GM12878 (cell line): ENCODE results near the gene PHF21B. TPM values are rescaled to one million over a fixed set of nuclear protein-coding genes. Genes with fewer than 3 reads are reported as not detected.

Experiments
- ATF7 ChIP-seq: fragments of 450-650 bp; IDR thresholded peaks from 2 replicates; pipeline ENCODE4 v1.6.1; 2016; ENCODE audit warnings: low read depth, mild to moderate bottlenecking
- BCL3 ChIP-seq: IDR thresholded peaks from 2 replicates; pipeline ENCODE4 v1.6.1; 2011; ENCODE audit warnings: borderline replicate concordance, low read depth, mild to moderate bottlenecking, moderate library complexity, low read length; ENCODE audit not compliant: insufficient read depth, poor library complexity, severe bottlenecking
- BMI1 ChIP-seq: fragments of 450-650 bp; IDR thresholded peaks from 2 replicates; pipeline ENCODE4 v1.6.1; 2016; ENCODE audit warnings: mild to moderate bottlenecking, moderate library complexity, borderline replicate concordance
- CHD1 ChIP-seq: IDR thresholded peaks from 2 replicates; pipeline ENCODE4 v1.6.1; 2012; ENCODE audit warnings: low read depth, low read length, improper control_type of control experiment
- HSF1 ChIP-seq: fragments of 150-350 bp; IDR thresholded peaks from 2 replicates; pipeline ENCODE4 v1.6.1; 2014; ENCODE audit warnings: mild to moderate bottlenecking, low read depth, low read length
- JUNB ChIP-seq: IDR thresholded peaks from 2 replicates; pipeline ENCODE4 v1.6.1; 2016; ENCODE audit warnings: antibody characterized with exemption, mild to moderate bottlenecking
- MTA3 ChIP-seq: IDR thresholded peaks from 2 replicates; pipeline ENCODE4 v1.6.1; 2012; ENCODE audit warnings: low read length, inconsistent platforms, borderline replicate concordance
- NFXL1 ChIP-seq: fragments of 450-650 bp; IDR thresholded peaks from 2 replicates; pipeline ENCODE4 v1.6.1; 2017; ENCODE audit warnings: antibody characterized with exemption, mild to moderate bottlenecking, borderline replicate concordance
- NR2F1 ChIP-seq: fragments of 450-650 bp; conservative IDR thresholded peaks from 2 replicates; pipeline ENCODE4 v1.6.1; 2017; ENCODE audit warnings: mild to moderate bottlenecking
- PAX8 ChIP-seq: fragments of 450-650 bp; IDR thresholded peaks from 2 replicates; pipeline ENCODE4 v1.6.1; 2017; ENCODE audit warnings: mild to moderate bottlenecking, moderate library complexity
- RB1 ChIP-seq: fragments of 450-650 bp; formaldehyde crosslinking; IDR thresholded peaks from 2 replicates; pipeline ENCODE4 v1.6.1; 2017; ENCODE audit warnings: mild to moderate bottlenecking, borderline replicate concordance
- RELA ChIP-seq: fragments of 450-650 bp; IDR thresholded peaks from 2 replicates; pipeline ENCODE4 v1.8.0; 2014; ENCODE audit warnings: borderline replicate concordance; ENCODE audit not compliant: partially characterized antibody
- SIN3A ChIP-seq: IDR thresholded peaks from 2 replicates; pipeline ENCODE4 v1.6.1; 2012; ENCODE audit warnings: low read depth, low read length, improper control_type of control experiment
- SMC3 ChIP-seq: IDR thresholded peaks from 2 replicates; pipeline ENCODE4 v1.6.1; 2011; ENCODE audit warnings: low read length, improper control_type of control experiment, borderline replicate concordance
- SPI1 ChIP-seq: IDR thresholded peaks from 2 replicates; pipeline ENCODE4 v1.6.1; 2011; ENCODE audit warnings: low read depth, mild to moderate bottlenecking, low read length, moderate library complexity, borderline replicate concordance; ENCODE audit not compliant: insufficient read depth
- SUZ12 ChIP-seq: fragments of 200-600 bp; sonication (generic); IDR thresholded peaks from one replicate; pipeline ENCODE4 v1.6.1; 2018; ENCODE audit warnings: antibody characterized with exemption, mild to moderate bottlenecking; ENCODE audit not compliant: unreplicated experiment
- TAF1 ChIP-seq: IDR thresholded peaks from 2 replicates; pipeline ENCODE4 v1.6.1; 2011; ENCODE audit warnings: mild to moderate bottlenecking, low read depth, low read length, borderline replicate concordance
- ZBTB33 ChIP-seq: fragments of 450-650 bp; IDR thresholded peaks from 2 replicates; pipeline ENCODE4 v1.6.1; 2017; ENCODE audit warnings: mild to moderate bottlenecking
- ZNF274 ChIP-seq: IDR thresholded peaks from one replicate; pipeline ENCODE4 v1.8.0; 2011; ENCODE audit not compliant: insufficient read length, insufficient read depth
- ZNF384 ChIP-seq: IDR thresholded peaks from 2 replicates; pipeline ENCODE4 v1.6.1; 2012; ENCODE audit warnings: low read depth, mild to moderate bottlenecking, low read length, improper control_type of control experiment, borderline replicate concordance
- ZZZ3 ChIP-seq: IDR thresholded peaks from 2 replicates; pipeline ENCODE4 v1.6.1; 2011; ENCODE audit warnings: low read depth; ENCODE audit not compliant: control insufficient read depth, insufficient read length
- polyA plus RNA-seq, 11 experiments: library from polyadenylated mRNA; depleted of rRNA in 4 of 11; unstranded in 6 of 11; stranded (reverse) in 5 of 11; fragments of >200 nt; fragmentation: Nextera tagmentation in 4 of 11; fragmentation: Illumina TruSeq in 1 of 11; extraction: Ambion mirVana in 4 of 11; extraction: Trizol in 1 of 11; gene quantifications; 1 replicate in 1 of 11; 2 replicates in 10 of 11; pipeline versions ENCODE4 v1.2.1 to v1.2.3, GENCODE V29; 2011 to 2016; ENCODE audit warnings: inconsistent platforms in 2 of 11, missing spikeins in 2 of 11, low read depth in 1 of 11
- total RNA-seq, 4 experiments: library from RNA; depleted of rRNA in 3 of 4; stranded (reverse); fragments of >200 nt in 3 of 4; fragmentation: Illumina TruSeq in 1 of 4; extraction: Trizol in 1 of 4; gene quantifications; 2 replicates each; pipeline versions ENCODE4 v1.2.1 to v1.2.3, GENCODE V29; 2013 to 2021
- TF ChIP-seq, protein P1 (sequence below): fragments of 450-650 bp; formaldehyde crosslinking; IDR thresholded peaks from 2 replicates; pipeline ENCODE4 v1.5.0; 2022; ENCODE audit warnings: mild to moderate bottlenecking, missing genetic modification characterization

Gene PHF21B
- total and polyA plus RNA-seq, 10 of the 15 experiments (the other 5 are each of a cell fraction or from before 2014, with no cell fraction given): 0.03 to 0.35 TPM; not detected in 8

DNA sequence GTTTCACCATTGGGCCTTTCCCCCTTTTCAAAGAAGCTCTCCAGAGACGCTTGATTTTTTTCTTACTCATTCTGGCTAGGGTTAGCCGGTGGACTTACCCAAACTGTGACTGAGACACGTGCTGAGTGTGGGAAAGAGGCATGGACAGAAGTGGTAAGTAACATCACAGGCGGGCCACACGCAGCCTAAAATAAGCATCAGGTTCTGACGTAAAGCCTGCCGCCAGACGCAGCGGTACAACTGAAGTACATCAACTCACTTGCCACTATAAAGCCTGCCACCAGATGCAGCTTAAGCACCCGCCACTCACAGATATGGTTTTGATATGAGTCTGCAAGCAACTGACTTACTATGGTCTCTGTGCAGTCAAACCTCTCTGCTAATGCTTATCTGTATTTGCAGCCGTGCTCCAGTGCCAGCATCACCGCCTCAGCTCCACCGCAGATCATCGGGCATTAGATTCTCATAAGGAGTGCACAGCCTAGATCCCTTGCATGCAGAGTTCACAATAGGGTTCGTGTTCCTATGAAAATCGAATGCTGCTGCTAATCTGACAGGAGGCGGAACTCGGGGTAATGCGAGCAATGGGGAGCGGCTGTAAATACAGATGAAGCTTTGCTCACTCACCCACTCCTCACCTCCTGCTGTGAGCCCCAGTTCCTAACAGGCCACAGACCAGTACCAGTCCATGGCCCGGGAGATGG lies 58.8 kb downstream of the PHF21B start (continued):
- TF ChIP-seq BCL3 (no peak), ZNF384 (peak; percentile 66; the same call in 1 of the 2 replicates), SPI1 (no peak), TAF1 (no peak), ZZZ3 (no peak), ZBTB33 (no peak), SUZ12 (no peak), RB1 (no peak), HSF1 (no peak), BMI1 (no peak), NFXL1 (no peak), JUNB (peak; percentile 77), RELA (peak; percentile 37), SMC3 (no peak), PAX8 (no peak), ZNF274 (no peak), ATF7 (peak; percentile 50; the same call in 1 of the 2 replicates), SIN3A (no peak), MTA3 (no peak), NR2F1 (no peak), CHD1 (no peak)
- TF ChIP-seq, protein P1, sequence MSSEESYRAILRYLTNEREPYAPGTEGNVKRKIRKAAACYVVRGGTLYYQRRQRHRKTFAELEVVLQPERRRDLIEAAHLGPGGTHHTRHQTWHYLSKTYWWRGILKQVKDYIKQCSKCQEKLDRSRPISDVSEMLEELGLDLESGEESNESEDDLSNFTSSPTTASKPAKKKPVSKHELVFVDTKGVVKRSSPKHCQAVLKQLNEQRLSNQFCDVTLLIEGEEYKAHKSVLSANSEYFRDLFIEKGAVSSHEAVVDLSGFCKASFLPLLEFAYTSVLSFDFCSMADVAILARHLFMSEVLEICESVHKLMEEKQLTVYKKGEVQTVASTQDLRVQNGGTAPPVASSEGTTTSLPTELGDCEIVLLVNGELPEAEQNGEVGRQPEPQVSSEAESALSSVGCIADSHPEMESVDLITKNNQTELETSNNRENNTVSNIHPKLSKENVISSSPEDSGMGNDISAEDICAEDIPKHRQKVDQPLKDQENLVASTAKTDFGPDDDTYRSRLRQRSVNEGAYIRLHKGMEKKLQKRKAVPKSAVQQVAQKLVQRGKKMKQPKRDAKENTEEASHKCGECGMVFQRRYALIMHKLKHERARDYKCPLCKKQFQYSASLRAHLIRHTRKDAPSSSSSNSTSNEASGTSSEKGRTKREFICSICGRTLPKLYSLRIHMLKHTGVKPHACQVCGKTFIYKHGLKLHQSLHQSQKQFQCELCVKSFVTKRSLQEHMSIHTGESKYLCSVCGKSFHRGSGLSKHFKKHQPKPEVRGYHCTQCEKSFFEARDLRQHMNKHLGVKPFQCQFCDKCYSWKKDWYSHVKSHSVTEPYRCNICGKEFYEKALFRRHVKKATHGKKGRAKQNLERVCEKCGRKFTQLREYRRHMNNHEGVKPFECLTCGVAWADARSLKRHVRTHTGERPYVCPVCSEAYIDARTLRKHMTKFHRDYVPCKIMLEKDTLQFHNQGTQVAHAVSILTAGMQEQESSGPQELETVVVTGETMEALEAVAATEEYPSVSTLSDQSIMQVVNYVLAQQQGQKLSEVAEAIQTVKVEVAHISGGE (CRISPR knock-in tag): no peak
